NCI-H526 (cell line): ENCODE results near the gene PDP2.
"Not testable (repeated sequence)": the region's sequence is repeated elsewhere in the genome, so short reads cannot be mapped to it uniquely, and the experiment has no call there.

ENCODE experiments used
- DNase-seq, 2 experiments: peaks; one replicate each; lab custom pipeline; 2025; lab: John Stamatoyannopoulos, UW

Gene PDP2

DNA sequence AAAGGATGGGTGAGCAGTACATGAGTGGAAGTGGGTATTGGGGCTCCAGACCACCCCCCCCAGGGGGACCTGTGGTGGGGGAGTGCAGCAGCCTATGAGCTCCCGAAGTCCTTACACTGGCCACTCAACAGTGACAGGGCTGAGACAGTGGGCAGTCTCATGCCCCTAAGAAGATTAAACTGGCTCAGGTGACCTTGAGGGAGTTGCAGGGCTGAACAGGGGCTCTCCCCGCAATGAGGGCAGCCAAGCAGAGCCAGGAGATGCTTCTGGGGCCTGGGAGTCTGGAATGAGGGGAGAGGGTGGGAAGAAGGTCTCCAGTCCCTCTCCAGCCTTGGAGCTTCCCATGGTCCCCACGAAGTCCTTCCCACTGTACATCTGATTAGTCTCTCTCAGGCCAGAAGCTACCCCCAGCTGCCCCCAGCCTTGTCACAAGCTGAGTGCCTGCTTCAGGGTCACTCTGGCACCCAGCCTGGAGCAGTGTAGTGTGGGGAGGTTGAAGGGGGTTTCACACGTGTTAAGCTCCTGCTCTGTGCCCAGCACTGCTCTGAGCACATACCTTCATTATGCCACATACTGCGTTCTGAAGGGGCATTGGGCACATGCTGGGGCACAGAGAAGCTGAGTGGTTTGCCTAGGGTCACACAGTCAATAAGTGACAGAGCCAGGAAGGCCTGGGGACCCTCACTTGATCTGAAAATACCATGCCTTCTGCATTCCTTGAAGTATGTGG, 39.4 kb downstream of the PDP2 start:
- DNase-seq: no peak

- no peak for DNase-seq
Measured at GRCh38 chr16:66920299-66920590, 39.9 kb downstream of the PDP2 start.

GRCh38 chr16:66920924-66921680, 40.8 kb downstream of the PDP2 start:
- DNase-seq: no peak

DNA sequence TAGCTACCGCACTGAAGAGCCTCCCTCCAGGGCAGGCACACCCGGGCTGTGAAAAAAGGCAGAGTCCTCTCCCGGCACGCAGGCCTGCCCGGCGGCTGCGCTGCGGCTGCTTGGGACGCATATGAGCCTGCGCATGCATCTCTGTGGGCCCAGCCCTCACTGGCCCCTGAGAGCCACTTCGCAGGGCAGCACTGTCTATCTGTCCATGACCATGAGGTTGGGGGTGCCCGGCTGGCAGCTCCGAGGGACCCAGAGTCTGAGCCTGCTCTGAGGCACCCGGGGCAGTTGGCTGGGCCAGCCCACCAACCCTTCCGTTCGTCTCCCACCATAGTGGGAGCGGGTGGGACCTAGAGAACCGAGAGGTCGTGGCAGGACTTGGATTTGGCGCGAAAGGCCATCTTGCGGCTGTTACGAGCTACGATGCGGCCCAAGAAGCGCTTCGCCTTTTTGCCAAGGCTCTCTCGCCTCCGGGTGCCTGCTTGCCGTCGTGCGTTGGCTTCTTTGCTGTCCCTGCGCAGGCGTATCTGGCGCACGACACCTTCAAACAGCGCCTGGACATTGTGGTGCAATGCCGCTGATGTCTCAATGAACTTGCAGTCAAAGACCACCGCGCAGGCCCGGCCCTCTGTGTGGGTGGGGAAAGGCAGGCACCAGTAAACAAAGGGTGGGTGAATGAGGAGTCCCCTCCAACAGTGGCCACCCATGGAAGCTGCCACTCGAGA, 41.6 kb downstream of the PDP2 start:
- no peak for DNase-seq

- DNase-seq: peak in 1 of 2 experiments; percentile 7
Measured at GRCh38 chr16:66923247-66923731, 43.0 kb downstream of the PDP2 start.

DNA sequence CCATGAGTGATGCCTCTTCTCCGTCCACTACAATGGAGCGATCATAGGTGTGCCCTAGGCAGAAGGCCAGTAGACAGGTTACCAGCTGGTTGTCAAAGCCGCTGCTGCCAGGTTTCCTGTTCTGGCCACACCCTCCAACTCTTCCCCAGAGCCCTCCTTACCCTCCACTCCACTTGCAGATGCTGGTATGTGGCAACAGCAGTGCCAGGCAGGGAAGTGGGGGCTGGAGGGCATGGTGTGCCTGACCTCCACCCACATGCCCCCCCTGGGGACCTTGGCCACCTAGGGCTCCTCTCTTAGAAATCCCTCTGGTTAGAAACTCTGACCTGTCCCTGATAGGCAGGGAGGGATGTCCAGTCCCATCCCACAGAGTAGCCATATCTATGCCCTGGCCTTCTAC, 43.6 kb downstream of the PDP2 start:
- DNase-seq: no peak

DNA sequence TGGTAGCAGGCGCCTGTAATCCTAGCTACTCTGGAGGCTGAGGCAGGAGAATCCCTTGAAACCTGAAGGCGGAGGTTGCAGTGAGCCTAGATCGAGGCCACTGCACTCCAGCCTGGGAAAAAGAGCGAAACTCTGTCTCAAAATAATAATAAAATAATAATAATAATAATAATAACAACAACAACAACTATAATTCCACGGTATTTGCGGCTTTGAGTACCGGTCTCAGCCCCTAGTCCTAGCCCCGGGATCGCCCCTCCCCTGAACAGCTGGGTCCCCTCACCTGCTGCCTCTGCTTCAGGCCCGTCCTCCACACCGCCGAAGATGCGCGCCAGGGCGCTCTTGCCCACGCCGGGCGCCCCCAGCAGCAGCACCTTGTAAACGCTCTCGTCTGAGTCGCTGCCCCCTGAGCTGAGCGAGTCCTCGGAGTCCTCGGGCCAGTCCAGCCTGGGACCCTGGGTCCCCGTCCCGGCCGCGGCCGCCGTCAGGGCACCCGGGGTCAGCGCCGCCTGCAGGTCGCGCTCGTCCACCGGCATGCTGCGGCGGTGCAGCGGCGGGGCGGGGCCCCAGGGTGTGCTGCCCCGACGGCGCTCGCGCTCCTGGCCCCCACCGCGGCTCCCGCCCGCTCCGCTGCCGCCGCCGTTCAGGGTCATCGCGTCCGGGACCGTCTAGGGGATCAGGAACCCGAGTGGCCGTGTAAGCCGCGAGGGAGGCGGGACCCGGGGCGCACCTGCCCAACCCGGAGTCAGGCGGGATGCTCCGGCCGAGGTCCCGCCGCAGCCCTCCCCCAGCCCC, 44.4 kb downstream of the PDP2 start:
- peak in 1 of 2 experiments; percentile 24 for DNase-seq

DNA sequence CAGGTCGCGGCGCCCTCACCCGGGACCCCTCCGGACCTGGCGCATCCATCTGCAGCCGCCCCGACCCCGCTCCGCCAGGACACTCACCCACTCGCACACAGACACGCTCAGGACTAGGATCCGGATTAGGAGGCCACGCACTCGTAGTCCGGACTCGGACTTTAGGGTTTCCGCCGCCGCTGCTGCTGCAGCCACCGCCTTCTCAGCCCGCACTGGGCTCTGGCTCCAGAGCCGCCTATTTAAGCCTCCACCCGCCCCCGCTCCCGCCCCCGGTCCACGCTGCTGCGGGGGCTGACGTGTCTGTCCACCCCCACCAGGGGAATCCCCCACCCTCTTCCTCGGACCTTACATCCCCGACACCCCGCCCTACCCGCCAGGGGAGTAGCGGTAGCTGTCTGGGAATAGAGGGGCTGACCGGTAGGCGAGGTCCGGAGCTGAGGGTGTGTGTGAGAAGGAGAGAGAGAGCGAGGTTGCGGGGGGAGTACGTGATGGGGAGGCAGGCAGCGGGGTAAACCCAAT, 45.1 kb downstream of the PDP2 start, which contains the start of gene RRAD:
Gene RRAD (minus strand): TSS at position 214 of the 519 bp plus-strand sequence. CDS start 356 bp downstream, outside the sequence.
- no peak for DNase-seq

GRCh38 chr16:66926171-66926947, 46.0 kb downstream of the PDP2 start:
- DNase-seq: no peak

- DNase-seq: no peak
Measured at GRCh38 chr16:66926961-66927436, 46.7 kb downstream of the PDP2 start.

DNA sequence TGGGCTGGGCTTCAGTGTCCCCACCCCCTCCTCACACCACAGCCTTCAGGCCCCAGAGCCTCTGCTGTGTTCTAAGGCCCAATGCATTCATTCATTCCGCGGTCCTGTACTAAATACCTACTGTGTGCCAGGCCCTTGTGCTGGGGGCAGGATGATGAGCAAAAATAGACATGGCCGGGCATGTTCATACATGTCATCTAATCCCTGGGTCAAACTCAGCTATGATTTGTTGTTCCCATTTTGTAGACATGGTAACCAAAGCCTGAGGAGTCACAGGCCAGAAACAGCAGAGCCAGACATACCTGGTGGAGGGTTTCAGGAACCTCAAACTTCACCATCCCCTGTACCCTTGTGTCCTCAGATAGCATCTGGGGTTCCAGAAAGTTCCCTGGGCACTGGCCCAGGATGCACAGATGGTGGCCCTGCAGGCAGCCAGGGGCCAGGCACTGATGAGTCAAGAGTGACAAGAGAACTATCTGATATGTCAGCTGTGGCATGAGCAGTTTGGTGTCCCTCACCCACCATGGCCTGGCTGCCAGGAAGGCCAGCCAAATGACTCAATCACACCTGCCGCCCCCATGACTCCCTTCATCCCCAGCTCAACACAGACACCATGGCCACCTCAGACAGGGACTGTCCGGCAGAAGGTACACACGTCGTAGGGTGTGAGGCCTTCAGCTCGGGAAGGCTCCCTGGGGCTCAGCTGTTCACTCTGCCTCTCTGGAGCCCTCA, 47.8 kb downstream of the PDP2 start:
- DNase-seq: no peak

- DNase-seq: peak in 1 of 2 experiments; percentile 11
Measured at GRCh38 chr16:66928702-66929388, 48.5 kb downstream of the PDP2 start.

DNA sequence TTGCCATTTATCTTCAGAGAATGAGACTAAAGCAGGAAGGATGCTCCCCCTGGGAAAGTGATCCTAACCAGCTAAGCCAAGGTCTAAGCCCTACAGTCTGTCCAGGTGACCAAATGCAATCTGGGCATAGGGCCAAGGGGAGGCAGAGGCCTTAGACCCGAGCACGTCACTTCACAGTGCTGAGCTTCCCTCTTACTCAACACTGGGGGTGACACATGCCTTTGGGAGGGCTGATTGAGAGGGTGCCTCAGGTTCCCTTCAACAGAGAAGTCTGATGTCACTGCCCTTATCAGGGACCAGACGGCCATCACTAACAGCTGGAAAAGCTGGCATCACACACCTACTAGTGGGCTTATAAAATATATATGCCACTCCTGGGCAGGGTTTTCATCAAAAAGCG, 49.9 kb downstream of the PDP2 start:
- no peak for DNase-seq

DNA sequence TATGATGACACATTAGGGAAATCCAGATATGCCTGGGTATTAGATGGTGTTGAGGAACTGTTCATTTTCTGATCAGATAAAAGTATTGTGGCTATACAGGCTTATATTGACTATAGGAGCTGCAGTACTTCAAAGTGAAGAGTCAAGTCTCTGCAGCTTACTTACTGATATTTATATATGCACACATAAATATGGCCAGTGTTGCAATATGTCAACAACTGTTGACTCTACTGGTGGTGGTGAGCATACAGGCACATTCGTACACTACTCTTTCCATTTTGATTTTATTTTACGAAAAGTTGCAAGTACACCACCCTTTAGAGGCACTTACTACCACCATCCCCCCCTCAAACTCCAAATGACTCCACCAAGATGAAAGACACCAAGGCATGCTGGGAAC, 51.4 kb downstream of the PDP2 start:
- DNase-seq: no peak

- no peak for DNase-seq
Measured at GRCh38 chr16:66932076-66932475, 51.8 kb downstream of the PDP2 start.

GRCh38 chr16:66933776-66934137, 53.4 kb downstream of the PDP2 start:
- peak in 1 of 2 experiments; percentile 21 for DNase-seq

DNA sequence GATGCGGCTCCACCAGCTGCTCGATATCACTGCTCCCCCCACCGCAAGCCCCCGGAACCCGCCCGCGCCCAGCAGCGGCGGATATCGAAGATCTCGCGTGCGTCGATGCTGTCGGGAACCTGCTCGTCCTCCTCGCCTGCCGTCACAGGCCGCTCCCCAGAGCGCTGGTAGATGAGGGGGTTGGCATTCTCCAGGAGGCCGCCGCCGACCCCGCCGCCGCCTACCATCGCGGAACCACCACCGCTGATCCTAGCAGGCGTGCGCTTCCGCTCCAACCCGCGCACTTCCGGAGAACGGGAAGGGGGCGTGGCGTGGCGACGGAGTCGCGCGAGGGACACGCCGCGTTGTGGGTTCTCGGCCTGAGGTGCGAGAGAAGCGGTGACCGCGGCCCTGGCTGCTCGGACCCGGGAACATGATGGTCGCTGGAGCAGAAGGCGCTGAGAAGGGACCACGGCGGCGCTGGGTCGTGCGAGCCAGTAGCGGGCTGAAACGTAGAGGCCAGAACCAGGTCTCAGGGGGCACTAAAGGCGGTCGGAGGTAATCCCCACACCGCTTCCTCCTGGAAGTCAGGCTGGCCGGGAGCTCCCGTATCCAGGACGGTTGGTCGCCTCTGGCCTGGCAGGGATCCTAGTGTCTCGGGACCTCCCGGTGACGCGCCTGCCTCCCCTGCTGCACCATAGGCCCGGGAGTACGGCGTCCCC, 54.0 kb downstream of the PDP2 start, which contains the start of gene CIAO2B:
Gene CIAO2B (minus strand): TSS at position 265 of the 701 bp plus-strand sequence. CDS start 38 bp downstream, at position 227.
- peak; percentile 23 to 81 for DNase-seq

GRCh38 chr16:66934839-66935313, 54.6 kb downstream of the PDP2 start:
- DNase-seq: not testable (repeated sequence)
